ENCODE results near the gene MRPS35. TPM values are rescaled to one million over a fixed set of nuclear protein-coding genes. Genes with fewer than 3 reads are reported as not detected.

MRPS35 gene
- total and polyA plus RNA-seq, 2 experiments from 2014 or later, result 32.0 to 63.6 TPM

DNA sequence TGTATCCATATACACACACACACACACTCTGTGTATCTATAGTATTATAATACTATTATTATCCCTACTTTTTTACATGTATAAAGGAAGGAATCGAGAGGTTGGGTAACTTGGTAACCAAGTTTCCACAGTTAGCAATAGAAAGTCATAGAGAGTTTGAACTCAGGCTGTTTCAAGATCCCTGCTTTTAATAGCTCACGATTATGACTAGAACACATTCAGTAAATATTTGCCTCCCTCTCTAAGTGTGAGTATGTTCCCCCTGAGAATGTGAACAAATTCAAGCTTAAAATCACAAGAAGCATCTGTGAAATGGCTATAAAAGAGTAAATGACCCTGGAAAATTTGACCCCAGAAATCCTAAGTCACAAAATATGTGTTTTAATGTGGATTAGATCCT lies 25.4 kb upstream of the MRPS35 start:
- no peaks in the 10 kb centered on the region for H3K9me3 ChIP-seq (ENCODE audit: low read depth)
- TF ChIP-seq, protein P1, sequence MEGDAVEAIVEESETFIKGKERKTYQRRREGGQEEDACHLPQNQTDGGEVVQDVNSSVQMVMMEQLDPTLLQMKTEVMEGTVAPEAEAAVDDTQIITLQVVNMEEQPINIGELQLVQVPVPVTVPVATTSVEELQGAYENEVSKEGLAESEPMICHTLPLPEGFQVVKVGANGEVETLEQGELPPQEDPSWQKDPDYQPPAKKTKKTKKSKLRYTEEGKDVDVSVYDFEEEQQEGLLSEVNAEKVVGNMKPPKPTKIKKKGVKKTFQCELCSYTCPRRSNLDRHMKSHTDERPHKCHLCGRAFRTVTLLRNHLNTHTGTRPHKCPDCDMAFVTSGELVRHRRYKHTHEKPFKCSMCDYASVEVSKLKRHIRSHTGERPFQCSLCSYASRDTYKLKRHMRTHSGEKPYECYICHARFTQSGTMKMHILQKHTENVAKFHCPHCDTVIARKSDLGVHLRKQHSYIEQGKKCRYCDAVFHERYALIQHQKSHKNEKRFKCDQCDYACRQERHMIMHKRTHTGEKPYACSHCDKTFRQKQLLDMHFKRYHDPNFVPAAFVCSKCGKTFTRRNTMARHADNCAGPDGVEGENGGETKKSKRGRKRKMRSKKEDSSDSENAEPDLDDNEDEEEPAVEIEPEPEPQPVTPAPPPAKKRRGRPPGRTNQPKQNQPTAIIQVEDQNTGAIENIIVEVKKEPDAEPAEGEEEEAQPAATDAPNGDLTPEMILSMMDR (IDR thresholded peaks at IDR 0.05; ENCODE audit: low read depth, low read length), result no peak
- H3K27ac ChIP-seq, result no peak overlapping the region
- H3K36me3 ChIP-seq, result peaks cover 22% of the 10 kb centered on the region
- DNase-seq (ENCODE audit: low read depth in 1 of 2, low spot score in 1 of 2), result no peak
- no peaks in the 10 kb centered on the region for H3K27me3 ChIP-seq
- no peaks in the 10 kb centered on the region for H3K4me1 ChIP-seq (ENCODE audit: low read depth)
- no peak overlapping the region for H3K4me3 ChIP-seq

DNA sequence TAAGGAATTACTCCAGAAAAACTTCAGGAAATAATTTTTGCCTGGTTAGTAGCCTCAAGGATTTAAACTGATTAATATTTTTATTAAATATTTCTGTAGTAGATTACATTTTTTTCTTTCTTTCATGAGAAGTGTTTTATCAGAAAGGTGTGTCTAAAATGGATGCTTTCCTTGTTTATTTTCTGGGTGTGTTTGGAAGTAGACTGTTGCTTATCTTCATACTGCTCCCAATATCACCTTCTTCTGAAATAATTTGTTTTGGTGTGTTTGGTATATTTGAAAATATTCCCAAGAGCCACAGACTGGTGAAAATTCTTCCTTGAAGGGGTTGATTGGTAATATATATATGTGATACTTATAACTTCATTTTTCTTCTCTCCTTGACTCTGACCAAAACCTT lies 24.5 kb upstream of the MRPS35 start:
- DNase-seq (ENCODE audit: low read depth in 1 of 2, low spot score in 1 of 2), result no peak
- H3K36me3 ChIP-seq, result peaks cover 24% of the 10 kb centered on the region
- no peak overlapping the region for H3K27ac ChIP-seq
- H3K4me1 ChIP-seq (ENCODE audit: low read depth), result no peaks in the 10 kb centered on the region
- H3K9me3 ChIP-seq (ENCODE audit: low read depth), result no peaks in the 10 kb centered on the region
- TF ChIP-seq, protein P1 (IDR thresholded peaks at IDR 0.05; ENCODE audit: low read depth, low read length), result no peak
- no peaks in the 10 kb centered on the region for H3K27me3 ChIP-seq
- H3K4me3 ChIP-seq, result no peak overlapping the region

DNA sequence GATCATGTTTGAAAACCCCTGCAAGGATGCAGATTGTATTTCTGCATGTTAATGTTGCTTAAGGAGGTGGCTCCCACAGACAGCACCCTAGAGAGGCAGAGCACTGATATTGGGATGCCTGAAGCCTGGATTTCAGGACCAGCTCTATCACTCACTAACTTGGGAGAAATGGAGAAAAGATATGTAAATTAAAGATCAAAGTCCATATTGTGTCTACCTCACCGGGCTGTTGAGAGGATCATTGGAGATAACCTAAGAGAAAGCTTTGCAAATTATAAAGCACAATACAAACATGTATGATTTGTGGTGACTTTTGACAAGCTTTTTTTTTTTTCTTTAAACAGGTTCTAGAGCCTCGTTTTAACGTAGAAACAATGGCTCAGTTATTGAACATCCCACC lies 22.0 kb upstream of the MRPS35 start:
- Histone ChIP-seq H3K27me3 (no peaks in the 10 kb centered on the region), H3K36me3 (peaks cover 23% of the 10 kb centered on the region), H3K4me1 (ENCODE audit: low read depth) (no peaks in the 10 kb centered on the region), H3K27ac (no peak overlapping the region), H3K9me3 (ENCODE audit: low read depth) (no peaks in the 10 kb centered on the region), H3K4me3 (no peak overlapping the region)
- TF ChIP-seq, protein P1 (IDR thresholded peaks at IDR 0.05; ENCODE audit: low read depth, low read length), result no peak
- no peak for DNase-seq (ENCODE audit: low read depth in 1 of 2, low spot score in 1 of 2)

DNA sequence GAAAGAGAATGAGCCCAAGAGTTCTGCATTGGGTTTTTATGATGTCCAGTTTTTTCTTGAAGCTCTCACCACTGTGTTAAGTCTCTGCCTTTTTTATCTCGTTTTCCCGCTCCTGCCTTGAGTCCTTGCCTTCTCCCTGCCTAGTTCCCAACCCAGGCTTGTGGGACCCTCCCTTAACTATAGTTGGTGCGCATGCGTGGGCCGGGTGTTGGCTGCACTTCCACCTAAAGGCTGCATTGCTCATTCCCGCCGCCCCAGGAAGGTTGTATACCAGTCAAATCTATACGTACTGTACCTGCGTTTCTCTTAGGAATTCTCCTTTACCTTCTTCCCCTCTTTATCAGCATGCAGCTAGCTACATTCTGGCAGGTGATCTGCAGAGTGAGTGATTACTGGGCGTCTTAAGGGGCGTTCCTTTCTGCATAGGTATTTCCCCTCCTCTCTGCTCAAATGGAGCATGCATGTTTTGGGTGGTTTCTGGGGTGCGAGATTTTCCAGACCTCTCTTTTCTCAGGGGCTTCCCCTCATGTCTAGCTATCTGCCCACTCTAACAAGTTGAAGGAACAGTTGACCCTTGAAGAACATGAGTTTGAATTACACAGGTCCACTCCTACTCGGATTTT lies 21.0 kb upstream of the MRPS35 start:
- no peak overlapping the region for H3K4me3 ChIP-seq
- H3K27me3 ChIP-seq, result no peaks in the 10 kb centered on the region
- no peaks in the 10 kb centered on the region for H3K4me1 ChIP-seq (ENCODE audit: low read depth)
- H3K36me3 ChIP-seq, result peaks cover 19% of the 10 kb centered on the region
- DNase-seq (ENCODE audit: low read depth in 1 of 2, low spot score in 1 of 2), result no peak
- no peak overlapping the region for H3K27ac ChIP-seq
- no peaks in the 10 kb centered on the region for H3K9me3 ChIP-seq (ENCODE audit: low read depth)
- TF ChIP-seq, protein P1 (IDR thresholded peaks at IDR 0.05; ENCODE audit: low read depth, low read length), result no peak

DNA sequence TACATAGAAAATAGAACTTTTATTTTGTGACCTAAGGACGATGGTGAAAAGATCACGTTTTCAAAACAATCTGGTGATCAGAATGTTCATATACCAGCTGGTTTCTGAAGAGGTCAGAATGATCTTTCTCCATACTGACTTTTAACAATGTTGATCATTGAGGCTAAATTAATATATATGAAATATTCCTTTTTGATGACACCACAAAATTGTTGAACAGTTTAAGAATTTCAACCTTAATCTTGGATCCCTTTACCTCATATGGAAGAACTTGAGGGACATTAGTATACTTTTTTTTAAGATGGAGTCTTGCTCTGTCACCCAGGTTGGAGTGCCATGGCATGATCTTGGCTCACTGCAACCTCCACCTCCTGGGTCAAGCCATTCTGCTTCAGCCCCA lies 17.2 kb upstream of the MRPS35 start:
- Histone ChIP-seq H3K9me3 (ENCODE audit: low read depth) (no peaks in the 10 kb centered on the region), H3K27ac (no peak overlapping the region), H3K4me3 (no peak overlapping the region), H3K4me1 (ENCODE audit: low read depth) (no peaks in the 10 kb centered on the region), H3K36me3 (peaks cover 15% of the 10 kb centered on the region), H3K27me3 (no peaks in the 10 kb centered on the region)
- no peak for DNase-seq (ENCODE audit: low read depth in 1 of 2, low spot score in 1 of 2)
- TF ChIP-seq, protein P1 (IDR thresholded peaks at IDR 0.05; ENCODE audit: low read depth, low read length), result no peak

All from cardiac muscle cell (in vitro differentiated cells and primary cell).